Activated T-cell treated with anti-CD3 and anti-CD28 coated beads for 4 hours (primary cell): ENCODE results near the gene BCR.

Experiments used
- DNase-seq: peaks from one replicate; pipeline ENCODE4 v3.0.0-alpha.2; 2020

Gene BCR

GRCh38 chr22:23151827-23152226 is 28.5 kb upstream of the BCR start:
- no peak for DNase-seq

GRCh38 chr22:23152238-23153114 is 27.8 kb upstream of the BCR start:
- no peak for DNase-seq

GRCh38 chr22:23153994-23154393 is 26.3 kb upstream of the BCR start:
- no peak for DNase-seq

GRCh38 chr22:23154461-23154860 is 25.8 kb upstream of the BCR start:
- DNase-seq: no peak

GRCh38 chr22:23155143-23155542 is 25.2 kb upstream of the BCR start:
- DNase-seq: no peak

- DNase-seq: no peak
Observed at GRCh38 chr22:23155831-23156230, 24.5 kb upstream of the BCR start.

GRCh38 chr22:23156286-23156685 is 24.0 kb upstream of the BCR start:
- DNase-seq: no peak

GRCh38 chr22:23157560-23158515 is 22.5 kb upstream of the BCR start:
- DNase-seq: no peak

GRCh38 chr22:23158516-23159290 is 21.6 kb upstream of the BCR start:
- no peak for DNase-seq

- no peak for DNase-seq
Observed at GRCh38 chr22:23159291-23159630, 21.0 kb upstream of the BCR start.

- no peak for DNase-seq
Observed at GRCh38 chr22:23161029-23161428, 19.3 kb upstream of the BCR start.

GRCh38 chr22:23161574-23161973 is 18.7 kb upstream of the BCR start:
- DNase-seq: no peak

- no peak for DNase-seq
Observed at GRCh38 chr22:23163665-23164064, 16.6 kb upstream of the BCR start.

GRCh38 chr22:23164091-23164490 is 16.2 kb upstream of the BCR start:
- no peak for DNase-seq

- no peak for DNase-seq
Observed at GRCh38 chr22:23166042-23166831, 14.1 kb upstream of the BCR start.

GRCh38 chr22:23166841-23167616 is 13.3 kb upstream of the BCR start:
- DNase-seq: no peak

- no peak for DNase-seq
Observed at GRCh38 chr22:23168391-23169042, 11.8 kb upstream of the BCR start.

- DNase-seq: no peak
Observed at GRCh38 chr22:23169043-23169406, 11.3 kb upstream of the BCR start.

GRCh38 chr22:23175817-23176644 is 4.3 kb upstream of the BCR start:
- no peak for DNase-seq

GRCh38 chr22:23176645-23177027 is 3.7 kb upstream of the BCR start:
- DNase-seq: no peak
